GM12801 (cell line): ENCODE measurements around the gene ELK1.

Experiments
- CTCF ChIP-seq: IDR thresholded peaks from one replicate; pipeline ENCODE4 v1.5.1; 2011; ENCODE audit warnings: control low read depth; ENCODE audit not compliant: insufficient read length; ENCODE audit errors: extremely low read depth

ELK1 gene

GRCh38 chrX:47607091-47607490, 43.3 kb downstream of the ELK1 start:
- no peak for TF ChIP-seq CTCF

- TF ChIP-seq CTCF = no peak
These were observed 45.3 kb downstream of the ELK1 start for GRCh38 chrX:47605024-47605423.

GRCh38 chrX:47597222-47597621, 53.1 kb downstream of the ELK1 start:
- TF ChIP-seq CTCF = no peak

- no peak for TF ChIP-seq CTCF
These were observed 54.1 kb downstream of the ELK1 start for GRCh38 chrX:47596256-47596655.

GRCh38 chrX:47595716-47596251, 54.6 kb downstream of the ELK1 start:
- no peak for TF ChIP-seq CTCF

- TF ChIP-seq CTCF = no peak
These were observed 56.8 kb downstream of the ELK1 start for GRCh38 chrX:47593522-47593921.

GRCh38 chrX:47590984-47591383, 59.4 kb downstream of the ELK1 start:
- TF ChIP-seq CTCF = no peak
